H1 (cell line): Measurements from ENCODE around the gene CELF4. TPM values are rescaled to one million over a fixed set of nuclear protein-coding genes. Genes with fewer than 3 reads are reported as not detected.

Experiments
- TCF12 ChIP-seq: IDR thresholded peaks from 2 replicates; pipeline ENCODE4 v1.6.1; 2011; ENCODE audit warnings: low read depth, mild to moderate bottlenecking, low read length
- polyA plus RNA-seq, 7 experiments: library from polyadenylated mRNA; depleted of rRNA in 3 of 7; stranded (reverse) in 5 of 7; unstranded in 2 of 7; fragments of >200 nt in 5 of 7; fragments of 200-250 nt in 2 of 7; gene quantifications; 1 replicate in 5 of 7; 2 replicates in 1 of 7; 4 replicates in 1 of 7; pipeline versions ENCODE4 v1.2.1 to v1.2.3, GENCODE V29; 2011 to 2013; ENCODE audit warnings: missing spikeins in 2 of 7, mixed read lengths in 2 of 7
- total RNA-seq: library from RNA; stranded (reverse); fragmentation: NEBNext Ultra II Directional; extraction: Animal tissue kit (Norgen Biotek cat#: 25700); gene quantifications from 2 replicates; pipeline ENCODE4 v1.2.1, GENCODE V29; 2021

Gene CELF4
- total and polyA plus RNA-seq, 2 of the 8 experiments (the other 6 are each of a cell fraction or from before 2014, with no cell fraction given): 1.6 to 3.4 TPM

DNA sequence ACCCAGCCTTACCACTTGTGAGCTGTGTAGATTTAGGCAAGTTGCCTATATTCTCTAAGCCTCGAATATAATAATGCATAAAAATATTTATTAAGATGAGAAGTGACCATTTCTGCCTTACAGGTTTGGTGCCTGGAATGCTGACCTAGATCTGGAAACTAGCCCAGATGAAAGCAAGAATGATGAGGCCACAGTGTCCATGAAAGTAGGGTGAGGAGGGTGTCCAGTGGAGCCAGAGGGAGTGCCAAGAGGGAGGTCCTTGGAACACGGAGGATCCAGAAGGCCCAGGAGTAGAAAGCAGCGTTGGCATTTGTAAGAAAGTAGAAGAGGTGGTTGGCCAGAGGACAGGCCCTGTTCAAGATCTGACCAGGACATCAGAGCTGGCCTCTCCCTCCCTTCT lies 334.3 kb downstream of the CELF4 start (continued):
- TF ChIP-seq TCF12: no peak
